Urinary bladder (tissue), 4 donors: ENCODE results near the gene LRP1. TPM values are rescaled to one million over a fixed set of nuclear protein-coding genes. Genes with fewer than 3 reads are reported as not detected.

ENCODE experiments used
- DNase-seq: peaks from one replicate; pipeline ENCODE4 v3.0.0-alpha.2; 2015; ENCODE audit errors: extremely low spot score
- H3K27ac ChIP-seq: one replicate; pipeline ENCODE4 v1.5.1; 2013; ENCODE audit warnings: low read depth, mild to moderate bottlenecking, moderate library complexity
- H3K36me3 ChIP-seq: one replicate; pipeline ENCODE4 v1.6.1; 2013; ENCODE audit warnings: mild to moderate bottlenecking, moderate library complexity; ENCODE audit not compliant: insufficient read depth
- H3K4me1 ChIP-seq: one replicate; pipeline ENCODE4 v1.6.1; 2013; ENCODE audit warnings: mild to moderate bottlenecking, moderate library complexity; ENCODE audit not compliant: insufficient read depth
- H3K4me3 ChIP-seq: one replicate; pipeline ENCODE4 v1.5.1; 2013; ENCODE audit warnings: low read depth, low read length
- WGBS: extraction: QIAGEN DNeasy Blood & Tissue Kit; methylation state at CpG from one replicate; pipeline ENCODE4 v1.1.7; 2013; 5-methylcytosine and 5-hydroxymethylcytosine counted together
- polyA plus RNA-seq: library from polyadenylated mRNA; stranded (reverse); fragments of 200-250 nt; gene quantifications from one replicate; pipeline ENCODE4 v1.2.3, GENCODE V29; 2013
- total RNA-seq: library from RNA; depleted of rRNA; stranded (reverse); fragments of >200 nt; gene quantifications from one replicate; pipeline ENCODE4 v1.2.3, GENCODE V29; 2014
- donor health status: healthy with polysubstance abuse.
- donor health status: healthy.

LRP1 gene
- total and polyA plus RNA-seq, 2 donors: 141 to 146 TPM

GRCh38 chr12:57213058-57213715, 84.9 kb downstream of the LRP1 start:
- H3K36me3 ChIP-seq: no peaks in the 10 kb centered on the region
- H3K4me3 ChIP-seq: no peak overlapping the region
- 11% methylated on average over 16 of the region's 16 CpGs for WGBS
- H3K4me1 ChIP-seq: peaks cover 2% of the 10 kb centered on the region
- peak; percentile 70 for DNase-seq
- no peak overlapping the region for H3K27ac ChIP-seq

GRCh38 chr12:57213763-57214397, 85.6 kb downstream of the LRP1 start:
- no peak overlapping the region for H3K4me3 ChIP-seq
- WGBS: 65% methylated on average over 4 of the region's 4 CpGs
- DNase-seq: no peak
- no peaks in the 10 kb centered on the region for H3K36me3 ChIP-seq
- peaks cover 2% of the 10 kb centered on the region for H3K4me1 ChIP-seq
- H3K27ac ChIP-seq: no peak overlapping the region

GRCh38 chr12:57214398-57214781, 86.1 kb downstream of the LRP1 start:
- DNase-seq: no peak

GRCh38 chr12:57215065-57215464, 86.8 kb downstream of the LRP1 start:
- WGBS: 29% methylated on average over 11 of the region's 11 CpGs
- H3K27ac ChIP-seq: no peak overlapping the region
- no peak for DNase-seq
- no peaks in the 10 kb centered on the region for H3K36me3 ChIP-seq
- H3K4me3 ChIP-seq: no peak overlapping the region
- peaks cover 2% of the 10 kb centered on the region for H3K4me1 ChIP-seq

More at GRCh38 chr12:57214398-57214781, 86.1 kb downstream of the LRP1 start:
- H3K36me3 ChIP-seq: no peaks in the 10 kb centered on the region
- no peak overlapping the region for H3K27ac ChIP-seq
- WGBS: 3% methylated on average over 14 of the region's 14 CpGs
- H3K4me1 ChIP-seq: peaks cover 2% of the 10 kb centered on the region
- no peak overlapping the region for H3K4me3 ChIP-seq

GRCh38 chr12:57215668-57216013, 87.4 kb downstream of the LRP1 start:
- H3K4me3 ChIP-seq: no peak overlapping the region
- no peak for DNase-seq
- peaks cover 2% of the 10 kb centered on the region for H3K4me1 ChIP-seq
- WGBS: 18% methylated on average over 7 of the region's 7 CpGs
- no peaks in the 10 kb centered on the region for H3K36me3 ChIP-seq
- no peak overlapping the region for H3K27ac ChIP-seq

- H3K27ac ChIP-seq: no peak within 1 kb of the TSS
- WGBS: under 1% methylated on average over 102 of the region's 102 CpGs
- H3K4me3 ChIP-seq: peak within 1 kb of the TSS; percentile 40
- peaks cover 2% of the 10 kb centered on the region for H3K4me1 ChIP-seq
- no peak for DNase-seq
- no peaks in the 10 kb centered on the region for H3K36me3 ChIP-seq
Observed at GRCh38 chr12:57216014-57216911, 88.0 kb downstream of the LRP1 start, which contains the start of gene NXPH4. Gene NXPH4, plus strand, starts transcription at chr12:57216794. Its CDS starts 176 bp downstream, at chr12:57216970.

- H3K4me1 ChIP-seq: peaks cover 2% of the 10 kb centered on the region
- H3K36me3 ChIP-seq: no peaks in the 10 kb centered on the region
- WGBS: 3% methylated on average over 63 of the region's 63 CpGs
- DNase-seq: no peak
- peak overlapping the region; percentile 40 for H3K4me3 ChIP-seq
- H3K27ac ChIP-seq: no peak overlapping the region
Observed at GRCh38 chr12:57216921-57217879, 88.9 kb downstream of the LRP1 start.

GRCh38 chr12:57218030-57218853, 90.0 kb downstream of the LRP1 start:
- no peak overlapping the region for H3K27ac ChIP-seq
- H3K36me3 ChIP-seq: no peaks in the 10 kb centered on the region
- no peaks in the 10 kb centered on the region for H3K4me1 ChIP-seq
- 82% methylated on average over 5 of the region's 5 CpGs for whole genome bisulfite sequencing
- no peak for DNase-seq
- H3K4me3 ChIP-seq: no peak overlapping the region

GRCh38 chr12:57219205-57219992, 91.1 kb downstream of the LRP1 start:
- no peaks in the 10 kb centered on the region for H3K36me3 ChIP-seq
- H3K4me3 ChIP-seq: no peak overlapping the region
- WGBS: 68% methylated on average over 14 of the region's 14 CpGs
- DNase-seq: no peak
- no peaks in the 10 kb centered on the region for H3K4me1 ChIP-seq
- no peak overlapping the region for H3K27ac ChIP-seq

- no peak for DNase-seq
- Histone ChIP-seq H3K4me1 (no peaks in the 10 kb centered on the region), H3K36me3 (no peaks in the 10 kb centered on the region), H3K4me3 (no peak overlapping the region), H3K27ac (no peak overlapping the region)
- WGBS: 6% methylated on average over 38 of the region's 38 CpGs
Observed at GRCh38 chr12:57219993-57220754, 91.9 kb downstream of the LRP1 start.

GRCh38 chr12:57220770-57221168, 92.5 kb downstream of the LRP1 start:
- H3K36me3 ChIP-seq: no peaks in the 10 kb centered on the region
- no peak overlapping the region for H3K4me3 ChIP-seq
- no peak for DNase-seq
- WGBS: 53% methylated on average over 1 of the region's 1 CpG
- H3K27ac ChIP-seq: no peak overlapping the region
- H3K4me1 ChIP-seq: no peaks in the 10 kb centered on the region
